GM18951 (cell line): ENCODE data around the gene API5.
"Not testable (repeated sequence)": the region's sequence is repeated elsewhere in the genome, so short reads cannot be mapped to it uniquely, and the experiment has no call there.

Source experiments
- POLR2A ChIP-seq: IDR thresholded peaks from 4 replicates; pipeline ENCODE4 v1.6.1; 2011; ENCODE audit warnings: mild to moderate bottlenecking; ENCODE audit not compliant: insufficient read length, insufficient read depth; ENCODE audit errors: extremely low read depth
- in situ Hi-C: fragments of 300-500 bp; cut with MboI; formaldehyde crosslinking; loops from one replicate; pipeline ENCODE4 v1.12.0; 2022; ENCODE audit warnings: low sequenced_read_pairs, mixed read lengths, inconsistent platforms; ENCODE audit not compliant: unreplicated experiment

The API5 gene

DNA sequence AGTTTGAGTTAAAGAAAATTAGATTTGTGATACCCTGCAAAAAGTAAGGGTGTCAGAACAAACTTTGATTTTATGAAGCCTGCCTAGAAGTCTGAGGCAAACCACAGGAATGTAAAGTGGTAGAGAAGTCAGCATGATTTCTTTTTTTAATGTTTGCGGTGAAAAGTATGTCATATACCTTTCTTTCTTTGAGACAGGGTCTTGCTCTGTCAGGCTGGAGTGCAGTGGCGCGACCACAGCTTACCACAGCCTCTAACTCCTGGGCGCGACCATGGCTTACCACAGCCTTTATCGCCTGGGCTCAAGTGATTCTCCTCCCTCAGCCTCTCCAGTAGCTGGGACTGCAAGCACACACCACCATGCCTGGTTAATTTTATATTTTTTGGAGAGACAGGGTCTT, 4.7 kb downstream of the API5 start:
- in situ Hi-C loops, result no loop called here
- TF ChIP-seq POLR2A, result no peak

GRCh38 chr11:43327987-43328386, 16.2 kb downstream of the API5 start:
- in situ Hi-C loops, result no loop called here
- TF ChIP-seq POLR2A, result no peak

GRCh38 chr11:43328482-43328881, 16.7 kb downstream of the API5 start:
- in situ Hi-C loops, result no loop called here

DNA sequence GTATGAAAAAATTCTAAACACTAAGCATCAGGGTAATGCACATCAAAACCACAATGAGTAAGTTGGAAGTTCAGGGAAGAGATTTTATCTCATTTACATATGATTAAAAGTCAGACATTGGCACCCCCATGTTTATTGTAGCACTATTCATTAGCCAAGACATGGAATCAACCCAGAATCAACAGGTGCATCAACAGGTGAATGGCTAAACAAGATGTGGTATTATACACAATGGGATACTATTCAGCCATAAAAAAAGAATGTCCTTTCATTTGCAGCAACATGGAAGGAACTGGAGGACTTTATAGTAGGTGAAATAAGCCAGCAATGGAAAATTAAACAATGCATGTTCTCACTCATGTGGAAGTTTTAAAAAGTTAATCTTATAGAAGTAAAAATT, 29.4 kb downstream of the API5 start:
- TF ChIP-seq POLR2A, result no peak
- in situ Hi-C loops, result no loop called here

More at GRCh38 chr11:43328482-43328881, 16.7 kb downstream of the API5 start:
- no peak for TF ChIP-seq POLR2A

GRCh38 chr11:43351426-43351825, 39.6 kb downstream of the API5 start:
- in situ Hi-C loops, result not testable (repeated sequence)

DNA sequence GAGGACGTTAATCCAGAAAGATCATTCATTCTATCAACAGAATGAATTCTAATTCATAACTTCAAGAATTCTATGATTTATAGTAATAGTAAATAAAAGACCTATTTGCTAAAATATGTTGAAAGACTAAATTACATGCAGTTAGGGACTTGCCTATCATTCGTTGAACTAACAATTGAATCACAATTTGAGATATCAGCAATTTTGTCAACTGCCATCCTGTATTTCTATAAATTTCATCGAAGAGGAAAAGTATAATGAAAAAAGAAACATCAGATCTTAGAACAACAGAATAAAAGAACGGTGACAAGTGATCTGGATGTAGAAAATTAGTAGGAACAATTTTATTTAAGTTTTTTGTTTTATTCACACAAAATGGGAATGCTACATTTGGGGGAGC, 42.5 kb downstream of the API5 start:
- in situ Hi-C loops, result no loop called here

DNA sequence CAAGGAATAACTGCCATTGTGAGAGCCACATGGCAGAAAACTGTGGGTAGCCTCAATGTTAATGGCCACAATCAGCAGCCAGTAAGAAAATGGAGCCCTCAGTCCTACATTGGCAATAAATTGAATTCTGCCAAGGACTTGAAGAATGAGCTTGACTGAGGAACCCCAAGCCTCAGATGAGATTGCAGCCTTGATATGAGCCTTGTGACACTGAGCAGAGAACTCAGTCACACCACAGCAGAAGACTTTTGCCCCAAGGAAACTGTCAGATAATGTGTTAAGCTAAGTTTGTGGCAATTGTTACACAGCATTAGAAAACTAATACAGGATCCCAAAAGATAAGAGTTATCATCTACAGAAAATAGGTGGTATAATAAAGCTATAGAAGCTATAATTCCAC, 44.5 kb downstream of the API5 start:
- in situ Hi-C loops, result no loop called here
- no peak for TF ChIP-seq POLR2A

More for the DNA sequence above, 42.5 kb downstream of the API5 start:
- TF ChIP-seq POLR2A, result no peak

DNA sequence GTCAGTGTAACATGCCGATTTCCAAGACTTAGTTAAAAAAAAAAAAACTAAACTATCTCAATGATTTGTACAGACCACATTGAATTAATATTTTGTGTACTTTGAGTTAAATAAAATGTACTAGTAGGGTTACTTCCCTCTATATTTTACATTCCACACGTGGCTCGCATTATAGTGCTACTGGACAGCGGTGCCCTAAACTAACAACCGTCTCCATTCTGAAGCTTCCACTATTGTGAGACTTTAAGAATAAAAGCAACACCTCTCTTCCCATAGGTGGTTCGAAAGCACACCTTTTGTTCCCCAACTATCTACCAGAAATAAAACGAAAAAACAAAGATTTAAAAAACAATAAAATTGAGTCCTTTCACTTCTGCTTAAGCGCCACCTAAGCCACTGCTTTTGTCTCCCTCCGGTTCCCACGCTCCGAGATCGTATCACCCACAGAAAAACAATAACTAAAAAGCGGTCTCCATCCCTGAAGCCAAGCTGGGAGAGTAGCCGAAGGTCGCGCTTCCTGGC, 46.5 kb downstream of the API5 start:
- no peak for TF ChIP-seq POLR2A
- in situ Hi-C loops, result no loop called here

- in situ Hi-C loops, result no loop called here
- peak; percentile 98 for TF ChIP-seq POLR2A
Observed at GRCh38 chr11:43358801-43359421, 47.1 kb downstream of the API5 start, which contains the start of gene TTC17. Gene TTC17 (plus strand): TSS chr11:43358920. CDS start chr11:43358955, 35 bp downstream.

GRCh38 chr11:43359422-43359818, 47.6 kb downstream of the API5 start:
- TF ChIP-seq POLR2A, result no peak
- in situ Hi-C loops, result no loop called here

GRCh38 chr11:43360361-43361032, 48.7 kb downstream of the API5 start:
- no peak for TF ChIP-seq POLR2A

GRCh38 chr11:43366677-43367076, 54.9 kb downstream of the API5 start:
- no peak for TF ChIP-seq POLR2A
- in situ Hi-C loops, result no loop called here

More at GRCh38 chr11:43360361-43361032, 48.7 kb downstream of the API5 start:
- in situ Hi-C loops, result no loop called here

GRCh38 chr11:43367382-43368178, 55.8 kb downstream of the API5 start:
- TF ChIP-seq POLR2A, result no peak
- in situ Hi-C loops, result no loop called here
